ENCODE data around the gene GABRA6. TPM values are rescaled to one million over a fixed set of nuclear protein-coding genes. Genes with fewer than 3 reads are reported as not detected.

GABRA6 gene
- total RNA-seq, 1 experiment from 2014 or later: not detected

GRCh38 chr5:161697001-161697400, 11.5 kb downstream of the GABRA6 start:
- no peaks in the 10 kb centered on the region for H3K36me3 Mint-ChIP-seq (ENCODE audit: insufficient read depth, unreplicated experiment)
- H3K9me3 ChIP-seq: no peaks in the 10 kb centered on the region
- CTCF ChIA-PET: no interaction called here

GRCh38 chr5:161700065-161700464, 14.5 kb downstream of the GABRA6 start:
- DNase-seq: no peak
- Mint-ChIP-seq H3K27ac (ENCODE audit: unreplicated experiment) (no peak overlapping the region), H3K4me3 (ENCODE audit: unreplicated experiment) (no peak overlapping the region), H3K27me3 (ENCODE audit: insufficient read depth, unreplicated experiment) (no peaks in the 10 kb centered on the region), H3K9me3 (ENCODE audit: unreplicated experiment) (no peaks in the 10 kb centered on the region), H3K4me1 (ENCODE audit: low read depth, unreplicated experiment) (no peaks in the 10 kb centered on the region), H3K36me3 (ENCODE audit: insufficient read depth, unreplicated experiment) (no peaks in the 10 kb centered on the region)
- TF ChIP-seq CTCF (IDR thresholded peaks at IDR 0.05; ENCODE audit: insufficient read depth in 1 of 2, low read depth in 1 of 2, low read length in 1 of 2, severe bottlenecking in 1 of 2, unreplicated experiment in 1 of 2): no peak
- ChIA-PET CTCF (no interaction called here), POLR2A (no interaction called here)
- no peak overlapping the region for H3K4me3 ChIP-seq (ENCODE audit: low read depth, low read length)
- H3K36me3 ChIP-seq (ENCODE audit: control insufficient read depth, insufficient read depth, low read length): no peaks in the 10 kb centered on the region
- intact Hi-C loops (cut with micrococcal nuclease; ENCODE audit: unreplicated experiment): no loop called here
- no TSS peak for BruUV-seq (replicated peaks)
- H3K9me3 ChIP-seq: no peaks in the 10 kb centered on the region
- H3K4me1 ChIP-seq: no peaks in the 10 kb centered on the region
- H3K27me3 ChIP-seq (replicated peaks; ENCODE audit: control insufficient read depth, insufficient read depth, low read length): no peaks in the 10 kb centered on the region

More at GRCh38 chr5:161697001-161697400, 11.5 kb downstream of the GABRA6 start:
- Mint-ChIP-seq H3K4me1 (ENCODE audit: low read depth, unreplicated experiment) (no peaks in the 10 kb centered on the region), H3K27me3 (ENCODE audit: insufficient read depth, unreplicated experiment) (no peaks in the 10 kb centered on the region), H3K9me3 (ENCODE audit: unreplicated experiment) (no peaks in the 10 kb centered on the region), H3K4me3 (ENCODE audit: unreplicated experiment) (no peak overlapping the region), H3K27ac (ENCODE audit: unreplicated experiment) (no peak overlapping the region)
- TF ChIP-seq CTCF (IDR thresholded peaks at IDR 0.05; ENCODE audit: insufficient read depth in 1 of 2, low read depth in 1 of 2, low read length in 1 of 2, severe bottlenecking in 1 of 2, unreplicated experiment in 1 of 2): no peak
- BruUV-seq (replicated peaks): no TSS peak
- no peak for DNase-seq
- Histone ChIP-seq H3K27me3 (replicated peaks; ENCODE audit: control insufficient read depth, insufficient read depth, low read length) (no peaks in the 10 kb centered on the region), H3K4me1 (no peaks in the 10 kb centered on the region), H3K36me3 (ENCODE audit: control insufficient read depth, insufficient read depth, low read length) (no peaks in the 10 kb centered on the region), H3K4me3 (ENCODE audit: low read depth, low read length) (no peak overlapping the region)
- intact Hi-C loops (cut with micrococcal nuclease; ENCODE audit: unreplicated experiment): no loop called here
- POLR2A ChIA-PET: no interaction called here

DNA sequence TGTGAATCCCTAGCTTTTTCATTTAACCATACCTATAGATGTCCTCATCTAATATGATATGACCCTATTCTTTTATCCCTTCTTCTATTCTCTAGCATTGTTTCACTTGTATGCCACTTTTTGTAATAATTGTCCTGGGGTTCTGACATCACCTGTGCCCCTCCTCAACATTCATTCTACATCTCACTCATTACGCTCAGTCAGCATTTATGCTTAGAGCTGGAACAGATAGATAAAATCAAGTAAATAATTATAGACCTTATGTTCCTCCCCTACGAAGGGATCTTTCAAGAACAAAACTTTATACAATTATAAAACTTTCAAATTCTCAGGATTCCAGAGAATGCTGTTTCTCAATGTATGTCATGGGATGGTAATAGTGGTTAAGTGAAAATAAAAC, 18.0 kb downstream of the GABRA6 start:
- H3K27me3 ChIP-seq (replicated peaks; ENCODE audit: control insufficient read depth, insufficient read depth, low read length): no peaks in the 10 kb centered on the region
- no peaks in the 10 kb centered on the region for H3K36me3 ChIP-seq (ENCODE audit: control insufficient read depth, insufficient read depth, low read length)
- BruUV-seq (replicated peaks): no TSS peak
- H3K4me3 Mint-ChIP-seq (ENCODE audit: unreplicated experiment): no peak overlapping the region
- no peak overlapping the region for H3K27ac Mint-ChIP-seq (ENCODE audit: unreplicated experiment)
- TF ChIP-seq CTCF (IDR thresholded peaks at IDR 0.05; ENCODE audit: insufficient read depth in 1 of 2, low read depth in 1 of 2, low read length in 1 of 2, severe bottlenecking in 1 of 2, unreplicated experiment in 1 of 2): no peak
- no peaks in the 10 kb centered on the region for H3K9me3 ChIP-seq
- no peak overlapping the region for H3K4me3 ChIP-seq (ENCODE audit: low read depth, low read length)
- no peaks in the 10 kb centered on the region for H3K27me3 Mint-ChIP-seq (ENCODE audit: insufficient read depth, unreplicated experiment)
- intact Hi-C loops (cut with micrococcal nuclease; ENCODE audit: unreplicated experiment): no loop called here
- H3K9me3 Mint-ChIP-seq (ENCODE audit: unreplicated experiment): no peaks in the 10 kb centered on the region
- no peak for DNase-seq
- no peaks in the 10 kb centered on the region for H3K4me1 ChIP-seq
- H3K4me1 Mint-ChIP-seq (ENCODE audit: low read depth, unreplicated experiment): no peaks in the 10 kb centered on the region
- ChIA-PET POLR2A (no interaction called here), CTCF (no interaction called here)
- H3K36me3 Mint-ChIP-seq (ENCODE audit: insufficient read depth, unreplicated experiment): no peaks in the 10 kb centered on the region

Measured in Caco-2 (cell line).